ENCODE measurements around the gene LCE2C.
"Not testable (repeated sequence)": the region's sequence is repeated elsewhere in the genome, so short reads cannot be mapped to it uniquely, and the experiment has no call there.

The LCE2C gene

DNA sequence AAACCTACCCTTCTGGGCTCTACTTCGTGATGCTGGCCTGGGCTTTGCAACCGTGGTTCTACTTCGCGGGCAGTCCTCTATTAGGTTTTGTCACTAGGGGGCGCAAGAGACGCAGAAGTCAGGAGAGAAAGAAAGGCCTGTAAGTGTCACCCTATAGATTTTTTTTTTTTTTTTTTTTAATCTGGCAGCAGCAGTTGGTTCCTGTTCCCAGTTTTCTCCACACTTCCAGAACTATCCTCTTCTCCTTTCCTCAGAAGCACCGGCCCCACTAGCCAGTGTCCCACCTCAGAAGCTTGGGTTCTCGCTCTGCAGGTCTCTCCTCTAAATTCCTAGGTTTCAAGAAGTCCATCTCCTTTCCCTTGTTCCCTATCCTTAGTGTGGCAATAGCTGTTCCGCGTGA lies 21.0 kb upstream of the LCE2C start:
- no peak overlapping the region for H3K4me3 ChIP-seq (replicated peaks; ENCODE audit: low read depth, low read length)
- TF ChIP-seq, protein P1, sequence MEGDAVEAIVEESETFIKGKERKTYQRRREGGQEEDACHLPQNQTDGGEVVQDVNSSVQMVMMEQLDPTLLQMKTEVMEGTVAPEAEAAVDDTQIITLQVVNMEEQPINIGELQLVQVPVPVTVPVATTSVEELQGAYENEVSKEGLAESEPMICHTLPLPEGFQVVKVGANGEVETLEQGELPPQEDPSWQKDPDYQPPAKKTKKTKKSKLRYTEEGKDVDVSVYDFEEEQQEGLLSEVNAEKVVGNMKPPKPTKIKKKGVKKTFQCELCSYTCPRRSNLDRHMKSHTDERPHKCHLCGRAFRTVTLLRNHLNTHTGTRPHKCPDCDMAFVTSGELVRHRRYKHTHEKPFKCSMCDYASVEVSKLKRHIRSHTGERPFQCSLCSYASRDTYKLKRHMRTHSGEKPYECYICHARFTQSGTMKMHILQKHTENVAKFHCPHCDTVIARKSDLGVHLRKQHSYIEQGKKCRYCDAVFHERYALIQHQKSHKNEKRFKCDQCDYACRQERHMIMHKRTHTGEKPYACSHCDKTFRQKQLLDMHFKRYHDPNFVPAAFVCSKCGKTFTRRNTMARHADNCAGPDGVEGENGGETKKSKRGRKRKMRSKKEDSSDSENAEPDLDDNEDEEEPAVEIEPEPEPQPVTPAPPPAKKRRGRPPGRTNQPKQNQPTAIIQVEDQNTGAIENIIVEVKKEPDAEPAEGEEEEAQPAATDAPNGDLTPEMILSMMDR (IDR thresholded peaks at IDR 0.05; ENCODE audit: low read length, missing control alignments), result peak; percentile 70
- DNase-seq (ENCODE audit: low read depth), result peak; percentile 48

DNA sequence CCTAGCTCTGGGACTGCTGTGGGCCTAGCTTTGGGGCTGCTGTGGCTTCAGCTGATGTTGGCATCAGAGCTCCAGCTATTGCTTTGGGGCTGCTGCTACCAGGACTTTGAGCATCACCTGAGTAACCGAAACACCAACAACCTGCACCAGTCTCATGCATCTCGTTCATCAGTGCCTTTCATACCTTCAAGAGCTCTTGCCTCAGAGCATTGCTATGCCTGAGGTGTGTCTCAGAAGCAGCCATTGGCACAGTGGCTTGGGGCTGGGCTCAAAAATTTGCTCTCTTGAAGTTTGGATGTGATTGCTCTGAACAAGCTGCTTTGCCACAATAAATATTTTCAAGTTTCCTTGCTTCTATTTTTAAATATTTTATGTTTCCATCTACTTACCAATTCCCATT lies 18.6 kb upstream of the LCE2C start:
- TF ChIP-seq, protein P1 (IDR thresholded peaks at IDR 0.05; ENCODE audit: low read length, missing control alignments), result no peak
- no peak for DNase-seq (ENCODE audit: low read depth)
- H3K4me3 ChIP-seq (replicated peaks; ENCODE audit: low read depth, low read length), result no peak overlapping the region

- no peak overlapping the region for H3K4me3 ChIP-seq (replicated peaks; ENCODE audit: low read depth, low read length)
- no peak for DNase-seq (ENCODE audit: low read depth)
- TF ChIP-seq, protein P1 (IDR thresholded peaks at IDR 0.05; ENCODE audit: low read length, missing control alignments), result no peak
These were observed 17.4 kb upstream of the LCE2C start for GRCh38 chr1:152657677-152658076.

DNA sequence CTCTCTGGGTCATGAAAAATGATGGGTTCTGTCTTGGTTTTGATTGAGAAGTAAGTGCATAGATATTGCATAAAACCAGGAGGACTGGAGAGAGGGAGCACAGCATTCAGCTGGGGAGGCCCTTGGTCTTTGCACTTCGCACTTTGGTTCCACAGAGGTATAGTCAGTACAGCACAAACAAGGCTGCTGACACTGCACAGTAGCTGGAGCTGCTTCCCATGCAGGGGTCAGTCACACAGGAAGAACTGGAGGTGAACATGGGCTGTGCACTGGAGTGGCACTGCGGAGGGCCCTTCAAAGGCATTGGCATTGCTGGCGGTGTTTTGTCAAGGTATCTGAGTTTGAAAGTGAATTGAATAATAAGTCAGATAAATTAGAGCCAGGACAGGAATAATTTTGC lies 16.4 kb upstream of the LCE2C start:
- TF ChIP-seq, protein P1 (IDR thresholded peaks at IDR 0.05; ENCODE audit: low read length, missing control alignments), result no peak

GRCh38 chr1:152663098-152663497 lies 12.0 kb upstream of the LCE2C start, which contains the start of gene LCE2D:
LCE2D (plus strand) TSS chr1:152663380; CDS start chr1:152664106, 726 bp downstream.
- TF ChIP-seq, protein P1 (IDR thresholded peaks at IDR 0.05; ENCODE audit: low read length, missing control alignments), result no peak
- DNase-seq (ENCODE audit: low read depth), result no peak
- H3K4me3 ChIP-seq (replicated peaks; ENCODE audit: low read depth, low read length), result no peak within 1 kb of the TSS

More for the DNA sequence above, 16.4 kb upstream of the LCE2C start:
- no peak overlapping the region for H3K4me3 ChIP-seq (replicated peaks; ENCODE audit: low read depth, low read length)
- no peak for DNase-seq (ENCODE audit: low read depth)

DNA sequence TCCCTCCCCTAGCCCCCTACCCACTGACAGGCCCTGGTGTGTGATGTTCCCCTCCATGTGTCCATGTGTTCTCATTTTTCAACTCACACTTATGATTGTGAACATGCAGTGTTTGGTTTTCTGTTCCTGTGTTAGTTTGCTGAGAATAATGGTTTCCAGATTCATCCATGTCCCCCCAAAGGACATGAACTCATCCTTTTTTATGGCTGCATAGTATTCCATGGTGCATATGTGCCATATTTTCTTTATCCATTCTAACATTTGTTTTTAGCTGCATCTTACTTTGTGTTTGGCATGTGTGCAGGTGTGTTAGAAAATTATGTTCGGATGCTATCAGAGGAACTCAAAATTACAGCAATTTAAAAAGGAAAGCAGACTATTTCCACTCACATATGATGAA lies 8.9 kb upstream of the LCE2C start:
- DNase-seq (ENCODE audit: low read depth); H3K4me3 ChIP-seq (replicated peaks; ENCODE audit: low read depth, low read length): not testable (repeated sequence)

DNA sequence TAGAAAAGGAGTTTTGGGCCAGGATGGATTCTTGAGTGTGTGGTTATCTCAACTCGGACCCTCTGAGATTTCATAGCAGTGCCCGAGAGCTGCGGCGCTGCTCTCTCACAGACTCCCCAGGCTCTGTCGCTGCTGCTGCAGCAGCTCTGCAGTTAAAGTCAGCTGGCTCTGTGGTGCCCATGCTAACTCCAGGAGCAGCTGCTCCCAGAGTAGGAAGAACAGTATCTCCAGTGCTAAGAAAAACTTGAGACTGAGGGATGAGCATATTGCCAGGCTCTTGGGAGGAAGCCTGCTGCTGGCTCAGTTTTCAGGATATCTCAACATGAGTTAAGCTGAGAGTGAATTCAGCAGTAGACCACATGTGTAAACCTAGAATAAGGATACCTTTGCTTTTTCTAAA lies 7.4 kb upstream of the LCE2C start:
- no peak for DNase-seq (ENCODE audit: low read depth)
- H3K4me3 ChIP-seq (replicated peaks; ENCODE audit: low read depth, low read length), result no peak overlapping the region
- TF ChIP-seq, protein P1 (IDR thresholded peaks at IDR 0.05; ENCODE audit: low read length, missing control alignments), result no peak

Measured in fibroblast of pulmonary artery (primary cell).